NCI-H748 (cell line): ENCODE results near the gene NUCB2.
A peak's percentile ranks its signal among the peaks of the same experiment; 100 is the strongest.
"Not testable (repeated sequence)": the region's sequence is repeated elsewhere in the genome, so short reads cannot be mapped to it uniquely, and the experiment has no call there.

Experiments used
- DNase-seq: peaks from one replicate; lab custom pipeline; 2025; ENCODE audit not compliant: unreplicated experiment; lab: John Stamatoyannopoulos, UW

The NUCB2 gene

DNA sequence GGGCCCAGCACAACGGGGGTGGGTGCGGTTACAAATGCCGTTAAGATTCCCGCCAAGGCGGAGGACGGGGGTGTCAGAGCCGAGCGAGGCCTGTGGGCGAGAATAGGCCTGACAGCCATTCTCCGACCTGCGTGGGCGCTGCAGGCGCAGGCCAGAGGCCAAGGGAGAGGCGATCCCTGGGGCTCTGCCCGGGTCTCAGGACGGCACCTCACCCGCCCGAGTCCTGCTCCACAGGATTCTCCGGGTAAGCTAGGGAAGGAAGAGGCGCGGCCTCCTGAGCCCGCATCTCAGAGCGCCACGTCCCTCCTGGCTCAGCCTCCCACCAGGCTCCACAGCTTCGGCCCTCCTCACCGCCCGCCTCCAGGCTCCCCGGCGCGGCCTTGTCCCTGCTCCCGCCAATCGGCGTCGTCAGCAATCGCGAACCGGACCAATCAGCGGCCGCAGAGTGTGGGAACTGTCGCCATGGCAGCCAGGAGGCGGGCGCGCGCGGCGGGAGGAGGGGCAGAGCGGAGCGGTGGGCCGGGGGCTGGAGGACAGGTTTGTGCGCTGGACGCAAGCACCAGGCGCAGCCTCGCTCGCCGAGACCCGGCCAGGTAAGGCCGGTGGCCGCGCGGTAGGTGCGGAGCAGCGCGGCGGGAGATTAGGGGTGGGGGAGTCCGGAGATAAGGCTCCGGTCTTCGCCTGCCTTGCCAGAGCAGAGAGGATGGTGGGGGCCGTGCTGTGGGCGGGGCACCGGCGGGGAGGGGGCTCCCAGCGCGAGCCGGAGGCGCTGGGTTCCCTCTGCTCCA is at the start of gene NUCB2:
Gene NUCB2, plus strand, starts transcription at position 504 of the 788 bp plus-strand sequence. CDS start 18,585 bp downstream, outside the sequence.
- peak; percentile 99 for DNase-seq

DNA sequence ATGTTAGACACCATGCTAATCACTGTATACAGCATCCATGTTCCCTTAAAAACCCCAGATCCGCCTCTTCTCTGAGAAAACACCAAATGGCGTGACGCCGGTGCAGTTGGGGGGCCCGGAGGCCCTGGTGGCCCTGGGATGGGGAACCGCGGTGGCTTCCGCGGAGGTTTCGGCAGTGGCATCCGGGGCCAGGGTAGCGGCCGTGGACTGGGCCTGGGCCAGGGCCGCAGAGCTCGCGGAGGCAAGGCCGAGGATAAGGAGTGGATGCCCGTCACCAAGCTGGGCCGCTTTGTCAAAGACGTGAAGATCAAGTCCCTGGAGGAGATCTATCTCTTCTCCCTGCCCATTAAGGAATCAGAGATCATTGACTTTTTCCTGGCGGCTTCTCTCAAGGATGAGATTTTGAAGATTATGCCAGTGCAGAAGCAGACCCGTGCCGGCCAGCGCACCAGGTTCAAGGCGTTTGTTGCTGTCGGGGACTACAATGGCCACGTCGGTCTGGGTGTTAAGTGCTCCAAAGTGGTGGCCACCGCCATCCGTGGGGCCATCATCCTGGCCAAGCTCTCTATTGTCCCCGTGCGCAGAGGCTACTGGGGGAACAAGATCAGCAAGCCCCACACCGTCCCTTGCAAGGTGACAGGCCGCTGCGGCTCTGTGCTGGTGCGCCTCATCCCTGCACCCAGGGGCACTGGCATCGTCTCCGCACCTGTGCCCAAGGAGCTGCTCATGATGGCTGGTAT is 48.2 kb upstream of the NUCB2 start:
- DNase-seq, result not testable (repeated sequence)

DNA sequence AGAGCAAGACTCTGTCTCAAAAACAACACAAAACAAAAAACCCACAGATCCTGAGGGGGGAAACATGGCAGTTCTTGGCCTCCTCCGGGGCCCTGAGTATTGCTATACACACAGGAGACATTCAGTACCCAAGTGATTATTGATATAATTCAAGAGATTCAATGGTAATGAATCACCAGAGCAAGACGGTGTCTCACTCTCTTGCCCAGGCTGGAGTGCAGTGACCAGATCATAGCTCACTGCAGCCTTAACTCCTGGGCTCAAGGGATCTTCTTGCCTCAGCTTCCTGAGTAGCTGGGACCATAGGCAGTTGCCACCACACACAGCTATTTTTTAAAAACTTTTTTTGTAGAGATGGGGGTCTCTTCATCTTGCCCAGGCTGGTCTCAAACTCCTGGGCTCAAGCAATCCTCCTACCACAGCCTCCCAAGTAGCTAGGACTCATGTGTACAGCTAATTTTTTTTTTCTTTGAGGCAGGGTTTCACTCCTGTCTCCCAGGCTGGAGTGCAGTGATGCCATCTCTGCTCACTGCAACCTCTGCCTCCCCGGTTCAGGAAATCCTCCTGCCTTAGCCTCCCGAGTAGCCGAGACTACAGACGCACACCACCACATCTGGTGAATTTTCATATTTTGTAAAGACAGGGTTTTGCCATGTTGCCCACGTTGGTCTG is 46.9 kb upstream of the NUCB2 start:
- no peak for DNase-seq

DNA sequence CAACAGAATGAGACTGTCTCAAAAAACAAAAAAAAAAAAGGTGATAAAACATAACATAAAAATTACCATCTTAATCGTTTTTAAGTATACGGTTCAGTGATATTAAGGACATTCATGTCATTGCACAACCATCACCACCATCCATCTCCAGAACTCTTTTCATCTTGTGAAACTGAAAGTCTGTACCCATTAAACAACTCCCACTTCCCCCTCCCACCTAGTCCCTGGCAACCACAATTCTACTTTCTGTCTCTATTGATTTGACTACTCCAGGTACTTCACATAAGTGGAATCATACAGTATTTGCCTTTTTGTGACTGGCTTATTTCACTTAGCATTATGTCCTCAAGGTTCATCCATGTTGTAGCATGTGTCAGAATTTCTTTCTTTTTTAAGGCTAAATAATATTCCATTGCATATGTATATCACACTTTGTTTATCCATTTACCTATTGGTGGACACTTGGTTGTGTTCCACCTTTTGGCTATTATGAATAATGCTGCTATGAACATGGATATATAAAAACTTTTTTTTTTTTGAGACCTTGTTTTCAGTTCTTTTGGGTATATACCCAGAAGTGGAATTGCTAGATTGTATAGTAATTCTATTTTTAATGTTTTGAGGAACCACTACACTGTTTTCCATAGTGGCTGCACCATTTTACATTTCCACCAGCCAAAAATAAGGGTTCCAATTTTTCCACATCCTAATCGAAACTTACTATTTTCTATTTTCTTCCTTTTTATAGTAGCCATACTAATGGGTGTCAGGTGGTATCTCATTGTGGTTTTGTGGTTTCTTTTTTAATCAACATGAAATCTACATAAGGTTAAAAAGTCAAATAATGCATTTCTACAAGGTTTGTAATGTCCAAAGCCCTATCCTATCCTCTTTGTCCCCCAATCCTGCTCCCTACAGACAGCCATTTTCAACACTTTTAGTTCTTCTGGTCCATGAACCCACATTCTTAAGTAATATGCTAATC is 45.4 kb upstream of the NUCB2 start:
- no peak for DNase-seq

DNA sequence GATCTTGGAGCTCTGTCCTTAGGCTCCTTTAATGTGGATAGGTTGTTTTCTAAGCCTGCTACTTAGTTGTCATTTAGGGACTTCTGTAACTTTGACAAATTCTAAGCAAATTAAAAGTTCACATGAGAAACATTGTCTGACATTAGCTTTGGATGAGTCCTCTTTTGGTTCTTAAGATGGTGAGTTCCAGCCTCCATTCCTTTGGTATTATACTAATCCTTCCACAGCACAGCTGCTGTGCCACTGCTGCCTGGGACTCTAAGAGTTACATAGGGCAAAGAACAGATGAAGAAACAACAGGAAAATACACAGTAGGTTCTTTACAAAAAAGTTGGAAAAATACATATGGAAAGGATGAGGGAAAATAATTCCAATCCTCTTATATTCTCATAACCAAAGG is 43.4 kb upstream of the NUCB2 start:
- no peak for DNase-seq

DNA sequence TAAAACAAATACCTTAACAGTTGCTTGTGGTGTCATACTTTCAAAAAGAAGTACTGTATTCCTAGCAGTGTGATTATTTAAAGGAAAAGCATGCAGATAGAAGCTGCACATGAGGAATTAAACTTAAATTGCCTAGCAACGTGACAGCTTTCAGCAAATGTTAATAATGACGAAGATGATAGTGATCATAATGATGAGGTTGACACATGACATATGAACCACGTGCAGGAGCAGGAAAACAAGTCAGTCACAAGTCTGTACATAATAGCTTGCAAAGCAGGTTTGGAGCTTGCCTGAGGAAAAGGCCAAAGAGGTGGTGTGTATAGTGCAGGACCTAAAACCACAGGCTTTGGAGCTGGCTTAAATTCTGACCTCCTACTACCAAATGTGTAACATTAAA is 38.2 kb upstream of the NUCB2 start:
- no peak for DNase-seq

DNA sequence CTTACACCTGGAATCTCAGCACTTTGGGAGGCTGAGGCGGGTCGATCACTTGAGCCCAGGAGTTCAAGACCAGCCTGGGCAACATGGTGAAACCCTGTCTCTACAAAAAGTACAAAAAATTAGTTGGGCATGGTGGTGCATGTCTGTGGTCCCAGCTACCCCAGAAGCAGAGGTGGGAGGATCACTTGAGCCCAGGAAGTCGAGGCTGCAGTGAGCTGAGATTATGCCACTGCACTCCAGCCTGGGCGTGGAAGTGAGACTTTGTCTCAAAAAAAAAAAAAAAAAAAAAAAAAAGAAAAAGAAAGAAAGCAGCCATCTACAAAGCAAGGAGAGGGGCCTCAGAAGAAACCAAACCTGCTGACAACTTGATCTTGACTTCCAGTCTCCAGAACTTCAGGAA is 36.6 kb upstream of the NUCB2 start:
- not testable (repeated sequence) for DNase-seq

DNA sequence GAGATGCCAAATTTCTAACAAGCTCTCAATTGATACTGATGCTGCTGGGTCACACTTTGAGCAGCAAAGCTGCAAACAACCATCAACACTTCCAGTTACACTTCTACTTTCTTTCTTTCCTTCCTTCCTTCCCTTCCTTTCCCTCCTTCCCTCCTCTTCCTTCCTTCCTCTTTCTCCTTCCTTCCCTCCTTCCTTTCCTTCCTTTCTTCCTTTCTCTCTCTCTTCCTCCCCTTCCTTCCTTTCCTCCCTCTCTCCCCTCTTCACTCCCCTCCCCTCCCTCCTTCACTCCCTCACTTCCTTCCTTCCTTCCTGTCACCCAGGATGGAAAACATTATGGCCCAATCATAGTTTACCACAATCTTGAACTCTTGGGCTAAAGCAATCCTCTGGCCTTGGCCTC is 35.8 kb upstream of the NUCB2 start:
- no peak for DNase-seq

DNA sequence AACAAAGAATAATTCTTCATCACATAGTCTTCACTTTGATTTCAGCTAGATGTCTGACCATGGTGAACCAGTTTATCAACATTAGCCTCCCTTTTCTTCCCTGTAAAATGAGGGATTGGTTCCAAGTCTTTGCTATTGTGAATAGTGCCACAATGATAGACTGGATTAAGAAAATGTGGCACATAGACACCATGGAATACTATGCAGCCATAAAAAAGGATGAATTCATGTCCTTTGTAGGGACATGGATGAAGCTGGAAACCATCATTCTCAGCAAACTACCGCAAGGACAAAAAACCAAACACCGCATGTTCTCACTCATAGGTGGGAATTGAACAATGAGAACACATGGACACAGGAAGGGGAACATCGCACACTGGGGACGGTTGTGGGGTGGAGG is 33.6 kb upstream of the NUCB2 start:
- not testable (repeated sequence) for DNase-seq

DNA sequence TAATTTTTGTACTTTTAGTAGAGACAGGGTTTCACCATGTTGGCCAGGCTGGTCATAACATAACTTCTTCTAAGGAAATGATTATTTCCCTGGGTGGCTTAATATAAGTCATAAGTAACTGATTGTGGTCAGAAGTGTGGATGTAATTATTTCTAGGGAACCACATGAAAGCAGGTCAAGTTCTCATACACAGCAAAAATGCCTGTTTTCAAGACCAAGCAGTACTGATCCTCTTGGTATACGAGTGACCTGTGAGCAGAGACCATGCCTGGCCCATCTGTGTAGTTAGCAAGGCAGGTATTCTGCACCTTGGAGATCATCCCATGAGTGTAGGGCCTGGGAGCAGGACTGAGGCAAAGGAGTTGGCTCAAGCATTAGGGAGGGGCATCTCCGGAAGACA is 32.5 kb upstream of the NUCB2 start:
- no peak for DNase-seq

DNA sequence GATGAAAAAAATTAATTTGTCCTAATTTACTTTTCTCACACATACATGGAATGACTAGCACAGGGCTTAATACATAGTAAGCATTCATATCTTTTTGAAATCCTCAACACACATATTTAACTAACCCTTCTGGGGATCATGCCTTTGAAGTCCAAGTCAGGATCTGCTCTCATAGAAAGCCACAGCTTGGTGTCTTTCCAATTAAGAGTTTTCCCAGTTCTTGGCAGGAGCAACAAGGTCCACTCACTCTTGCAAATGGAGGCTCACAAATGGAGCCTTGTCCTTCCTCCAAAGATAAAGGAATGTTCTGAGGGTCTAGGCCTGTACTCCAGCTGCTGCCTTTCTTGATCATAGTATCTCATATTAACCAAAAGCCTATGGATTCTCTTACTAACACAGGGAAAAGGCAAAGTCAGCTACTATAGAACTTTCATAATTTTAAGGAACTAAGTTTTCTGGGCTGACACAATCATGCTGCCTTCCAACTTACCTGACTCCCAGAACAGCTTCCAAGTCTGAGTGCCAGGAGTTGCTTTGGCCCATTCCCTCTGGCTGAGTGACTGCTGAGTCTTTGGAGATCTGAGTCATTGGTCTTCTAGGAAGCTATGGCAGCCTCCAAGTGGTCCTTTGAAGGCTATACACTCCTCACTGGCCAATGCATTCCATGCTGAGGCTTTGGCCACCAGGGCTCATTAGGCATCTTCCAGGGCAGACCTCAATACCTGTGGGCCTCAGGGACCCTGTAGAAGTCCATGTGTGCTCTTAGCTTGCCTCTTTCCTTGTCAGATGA is 25.8 kb upstream of the NUCB2 start:
- no peak for DNase-seq

DNA sequence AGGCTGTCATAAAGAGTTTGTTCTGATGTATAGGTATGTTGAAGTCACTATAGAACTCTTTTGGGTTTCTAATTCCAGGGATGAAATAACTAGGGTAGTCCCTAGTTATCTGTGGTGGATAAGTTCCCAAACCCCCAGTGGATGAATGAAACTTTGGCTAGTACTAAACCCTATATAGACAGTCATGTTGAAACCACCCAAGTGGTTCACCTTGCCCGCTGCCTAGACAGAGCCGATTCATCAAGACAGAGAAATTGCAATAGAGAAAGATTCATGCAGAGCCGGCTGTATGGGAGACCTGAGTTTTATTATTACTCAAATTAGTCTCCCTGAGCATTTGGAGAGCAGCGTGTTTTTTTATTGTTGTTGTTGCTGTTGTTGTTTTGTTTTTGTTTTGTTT is 23.8 kb upstream of the NUCB2 start:
- DNase-seq, result no peak

DNA sequence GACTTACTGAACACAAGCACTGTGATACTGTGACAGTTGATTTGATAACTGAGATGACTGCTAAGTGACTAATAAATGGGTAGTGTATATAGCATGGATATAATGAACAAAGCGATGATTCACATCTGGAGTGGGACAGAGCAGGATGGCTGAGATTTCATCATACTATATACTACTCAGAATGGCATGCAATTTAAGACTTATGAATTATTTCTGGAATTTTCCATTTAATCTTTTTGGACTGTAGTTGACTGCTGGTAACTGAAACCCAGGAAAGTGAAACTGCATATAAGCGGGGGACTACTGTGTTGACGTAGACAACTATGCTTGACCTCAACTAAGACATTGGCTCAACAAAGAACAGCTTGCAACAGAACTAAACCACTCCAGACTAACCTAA is 20.0 kb upstream of the NUCB2 start:
- DNase-seq, result no peak

DNA sequence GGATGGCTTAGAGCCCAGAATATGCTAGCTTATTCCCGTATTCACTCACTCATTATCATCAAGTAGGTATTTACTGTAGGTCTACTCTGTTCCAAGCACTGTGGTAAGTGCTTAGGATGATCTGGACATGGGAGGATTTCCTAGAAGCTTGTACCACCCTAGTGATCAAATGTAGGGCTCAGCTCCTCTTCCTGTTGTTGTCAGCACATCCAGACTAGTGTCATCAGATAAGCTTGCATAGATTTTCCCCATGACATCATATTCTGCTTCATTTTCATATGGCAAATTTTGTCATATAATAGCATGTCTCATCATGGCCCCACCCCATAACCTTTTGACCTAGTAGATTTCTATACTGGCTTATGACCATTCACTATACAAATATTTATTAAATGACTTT is 19.3 kb upstream of the NUCB2 start:
- DNase-seq, result no peak

DNA sequence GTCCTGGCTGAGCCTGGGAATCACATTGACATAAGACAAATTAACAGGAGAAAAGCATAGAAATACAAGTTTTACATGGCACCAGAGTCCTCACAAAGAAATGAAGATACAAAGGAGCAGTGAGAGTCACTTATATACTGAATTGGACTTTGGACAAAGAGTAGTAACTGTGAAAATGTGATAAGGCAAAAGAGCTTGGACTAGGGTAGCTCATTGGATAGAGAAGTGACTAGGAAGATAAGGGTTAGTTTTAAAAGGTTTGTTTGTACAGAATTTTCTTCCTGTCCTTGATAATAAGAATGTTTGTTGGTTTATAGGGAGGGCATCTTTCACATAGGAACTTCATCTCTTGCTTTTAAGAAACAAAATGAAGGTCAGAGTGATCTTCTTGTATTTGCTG is 17.9 kb upstream of the NUCB2 start:
- DNase-seq, result no peak

DNA sequence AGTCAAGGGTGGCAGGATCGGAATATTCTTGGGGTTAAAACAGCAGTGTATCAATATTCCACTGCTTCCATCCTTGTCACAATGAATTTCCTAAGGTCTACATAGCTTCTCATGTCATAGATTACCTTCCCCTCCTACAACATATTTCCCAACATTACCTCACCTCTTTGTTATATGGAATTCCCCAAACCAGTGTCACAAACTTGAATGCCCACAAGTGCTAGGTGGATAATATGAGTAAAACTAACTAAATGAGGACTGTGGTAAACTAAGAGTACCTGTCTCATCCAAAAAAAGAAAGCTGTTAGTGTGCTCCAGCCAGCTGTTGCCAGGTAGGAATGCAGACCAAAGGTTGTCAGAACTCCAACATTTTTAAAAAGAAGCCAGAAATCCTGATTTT is 17.0 kb upstream of the NUCB2 start:
- DNase-seq, result no peak

DNA sequence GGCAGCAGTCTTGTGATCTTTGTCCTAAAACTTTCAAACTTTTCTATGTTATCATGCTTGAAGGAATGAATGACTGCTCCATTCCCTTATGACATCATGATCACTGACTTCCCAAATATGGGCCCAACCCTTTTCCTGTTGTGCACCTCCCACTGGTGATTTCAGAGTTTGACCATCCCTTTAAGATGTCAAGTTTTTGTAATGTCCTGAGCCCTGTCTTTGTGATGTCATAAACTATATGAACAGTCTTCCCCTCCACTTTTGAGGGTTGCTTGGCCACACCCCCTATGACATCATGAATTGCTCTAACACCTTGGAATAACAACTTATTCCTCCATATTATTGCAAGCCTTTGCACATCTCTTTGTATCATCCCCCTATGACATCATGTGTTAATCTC is 16.5 kb upstream of the NUCB2 start:
- no peak for DNase-seq

DNA sequence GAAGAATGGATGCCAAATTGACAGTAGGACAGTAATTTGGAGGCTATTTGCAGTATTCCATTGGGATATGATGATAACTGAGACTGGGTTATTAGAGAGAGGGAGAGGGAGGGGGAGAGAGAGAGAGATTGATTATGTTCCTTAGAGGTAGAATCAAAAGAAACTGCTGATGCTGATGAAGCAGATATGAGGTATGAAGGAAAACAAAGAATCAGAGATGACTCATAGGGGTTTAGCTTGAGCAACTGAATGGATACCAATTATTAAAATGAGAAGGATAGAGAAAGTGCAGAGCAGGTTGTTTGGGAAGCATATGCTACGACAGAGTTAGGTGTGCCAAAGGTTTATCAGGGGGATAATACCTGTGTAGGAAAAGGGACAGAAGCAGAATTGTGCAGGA is 12.8 kb upstream of the NUCB2 start:
- no peak for DNase-seq

DNA sequence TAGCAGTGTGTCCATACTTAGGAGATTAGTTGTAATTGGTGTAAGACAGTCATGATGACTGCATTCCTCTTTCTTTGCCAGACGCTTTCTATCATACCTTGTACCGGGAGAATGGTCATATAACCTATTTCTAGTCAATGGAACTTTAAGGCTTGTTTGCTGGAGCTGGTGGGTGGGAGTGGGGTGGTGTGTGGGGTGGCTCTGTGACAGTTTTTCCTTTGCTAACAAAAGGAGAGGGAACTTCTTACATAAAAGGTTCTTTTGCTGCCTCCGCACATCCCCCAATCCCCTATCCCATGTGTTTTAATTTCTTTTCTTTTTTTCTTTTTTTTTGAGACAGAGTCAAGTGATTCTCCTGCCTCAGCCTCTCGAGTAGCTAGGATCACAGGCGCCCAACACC is 9.8 kb upstream of the NUCB2 start:
- no peak for DNase-seq

DNA sequence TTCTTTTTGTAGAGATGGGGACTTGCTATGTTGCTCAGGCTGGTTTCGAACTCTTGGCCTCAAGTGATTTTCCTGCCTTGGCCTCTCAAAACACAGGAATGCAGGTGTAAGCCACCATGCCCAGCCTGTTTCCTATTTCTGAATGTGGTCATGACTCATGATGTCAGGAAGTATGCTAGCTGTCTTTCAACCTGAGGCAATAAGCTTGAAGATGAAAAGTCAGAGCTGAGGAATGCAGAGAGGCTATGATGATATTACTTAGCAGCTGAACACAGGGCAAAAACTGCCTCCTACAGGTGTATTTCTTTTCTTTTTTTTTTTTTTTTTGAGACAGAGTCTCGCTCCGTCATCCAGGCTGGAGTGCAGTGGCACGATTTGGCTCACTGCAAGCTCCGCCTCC is 9.0 kb upstream of the NUCB2 start:
- DNase-seq, result no peak
